LNCaP clone FGC (cell line): ENCODE results near the gene C17orf75.
"Not testable (repeated sequence)": the region's sequence is repeated elsewhere in the genome, so short reads cannot be mapped to it uniquely, and the experiment has no call there.

Experiments
- DNase-seq: peaks from one replicate; pipeline ENCODE4 v3.0.0-alpha.2; 2011; ENCODE audit warnings: low read depth
- H3K4me3 ChIP-seq: 2 replicates; pipeline ENCODE4 v1.5.1; 2011; ENCODE audit warnings: mild to moderate bottlenecking, low read depth, low read length, control low read depth
- TF ChIP-seq, protein P1 (sequence below): IDR thresholded peaks from 2 replicates; pipeline ENCODE4 v1.5.1; 2012; ENCODE audit warnings: mild to moderate bottlenecking; ENCODE audit not compliant: control insufficient read depth, insufficient read depth; ENCODE audit errors: extremely low read depth

Gene C17orf75

DNA sequence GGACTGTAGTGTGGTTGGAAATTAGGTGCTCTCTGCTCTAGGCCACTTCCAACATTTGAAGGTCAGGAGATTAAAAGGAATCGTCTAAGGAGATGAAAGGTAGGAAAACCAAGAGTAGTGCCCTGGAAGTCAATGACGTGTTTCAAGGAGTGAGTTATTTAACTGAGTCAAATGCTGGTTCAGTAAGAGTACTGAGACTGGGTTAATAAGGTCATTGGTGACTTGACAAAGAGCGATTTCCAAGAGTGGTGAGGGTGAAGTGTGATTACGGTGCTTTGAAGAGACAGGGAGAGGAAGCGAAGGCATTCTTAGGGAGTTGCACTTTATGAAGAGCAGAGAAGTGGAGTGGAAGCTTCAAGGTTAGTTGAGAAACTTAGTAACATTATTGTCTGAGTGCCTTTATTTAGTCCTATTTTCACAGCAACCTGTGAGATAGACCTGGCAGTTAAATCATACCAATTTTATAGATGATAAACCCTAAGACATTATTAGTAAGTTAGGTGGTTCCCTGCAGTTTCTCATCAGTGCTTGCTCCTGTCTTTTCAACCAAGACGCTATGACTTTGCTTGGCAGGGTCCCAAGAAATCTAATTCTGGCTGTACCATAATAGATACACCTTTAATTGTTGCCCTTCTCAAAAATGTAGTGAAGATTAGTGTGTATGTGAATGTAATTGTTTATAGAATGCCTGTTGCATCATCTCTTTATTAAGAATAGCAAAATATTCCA, 13.8 kb upstream of the C17orf75 start:
- H3K4me3 ChIP-seq, result no peak overlapping the region
- TF ChIP-seq, protein P1, sequence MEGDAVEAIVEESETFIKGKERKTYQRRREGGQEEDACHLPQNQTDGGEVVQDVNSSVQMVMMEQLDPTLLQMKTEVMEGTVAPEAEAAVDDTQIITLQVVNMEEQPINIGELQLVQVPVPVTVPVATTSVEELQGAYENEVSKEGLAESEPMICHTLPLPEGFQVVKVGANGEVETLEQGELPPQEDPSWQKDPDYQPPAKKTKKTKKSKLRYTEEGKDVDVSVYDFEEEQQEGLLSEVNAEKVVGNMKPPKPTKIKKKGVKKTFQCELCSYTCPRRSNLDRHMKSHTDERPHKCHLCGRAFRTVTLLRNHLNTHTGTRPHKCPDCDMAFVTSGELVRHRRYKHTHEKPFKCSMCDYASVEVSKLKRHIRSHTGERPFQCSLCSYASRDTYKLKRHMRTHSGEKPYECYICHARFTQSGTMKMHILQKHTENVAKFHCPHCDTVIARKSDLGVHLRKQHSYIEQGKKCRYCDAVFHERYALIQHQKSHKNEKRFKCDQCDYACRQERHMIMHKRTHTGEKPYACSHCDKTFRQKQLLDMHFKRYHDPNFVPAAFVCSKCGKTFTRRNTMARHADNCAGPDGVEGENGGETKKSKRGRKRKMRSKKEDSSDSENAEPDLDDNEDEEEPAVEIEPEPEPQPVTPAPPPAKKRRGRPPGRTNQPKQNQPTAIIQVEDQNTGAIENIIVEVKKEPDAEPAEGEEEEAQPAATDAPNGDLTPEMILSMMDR, result no peak
- DNase-seq, result no peak

DNA sequence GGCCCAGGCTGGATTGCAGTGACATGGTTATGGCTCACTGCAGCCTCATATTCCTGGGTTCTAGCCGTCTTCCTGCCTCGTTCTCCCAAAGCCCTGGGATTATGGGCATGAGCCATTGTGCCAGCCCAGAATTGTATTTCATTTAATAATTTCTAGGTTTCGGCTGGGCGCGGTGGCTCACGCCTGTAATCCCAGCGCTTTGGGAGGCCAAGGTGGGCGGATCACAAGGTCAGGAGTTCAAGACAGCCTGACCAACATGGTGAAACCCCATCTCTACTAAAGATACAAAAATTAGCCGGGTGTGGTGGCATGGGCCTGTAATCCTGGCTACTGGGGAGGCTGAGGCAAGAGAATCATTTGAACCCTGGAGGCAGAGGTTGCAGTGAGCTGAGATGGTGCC, 10.8 kb upstream of the C17orf75 start:
- H3K4me3 ChIP-seq, result peak overlapping the region; percentile 99
- not testable (repeated sequence) for DNase-seq

DNA sequence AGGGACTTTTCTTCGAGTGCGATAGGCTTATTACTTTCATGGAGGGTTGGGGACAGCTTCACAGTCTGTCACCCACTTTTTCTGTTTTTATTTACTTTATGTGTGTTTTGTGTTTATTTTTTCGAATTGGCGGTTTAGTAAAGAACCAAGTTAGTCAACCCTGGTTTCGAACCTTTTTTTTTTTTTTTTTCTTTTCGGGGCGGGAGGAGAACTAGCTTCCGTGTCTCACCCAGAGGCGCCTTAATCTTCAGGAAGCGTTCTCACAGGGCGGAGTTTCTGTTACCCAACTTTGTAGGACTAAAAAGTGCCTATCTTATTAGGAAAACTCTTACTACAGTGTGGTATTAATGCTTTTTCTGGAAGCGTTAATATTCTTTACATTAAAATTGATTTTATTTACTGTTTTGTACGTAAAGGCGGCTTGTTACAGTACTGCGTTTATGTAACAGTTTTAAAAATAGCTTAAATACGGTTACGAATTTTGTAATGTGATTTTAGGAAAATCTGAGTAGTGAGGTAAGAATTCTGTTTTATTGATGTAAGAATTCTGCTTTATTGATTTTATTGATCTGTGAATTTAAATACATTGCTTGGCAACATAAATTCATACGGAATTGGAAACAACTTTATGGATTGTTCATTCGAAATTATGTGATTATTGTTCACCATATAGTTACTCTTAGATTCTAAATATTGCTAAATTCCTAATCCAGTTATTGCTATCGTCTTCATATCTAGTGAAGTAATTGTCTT, 8.9 kb upstream of the C17orf75 start:
- TF ChIP-seq, protein P1, result no peak
- DNase-seq, result peak; percentile 33
- peak overlapping the region; percentile 99 for H3K4me3 ChIP-seq

GRCh38 chr17:32349854-32350665, 8.1 kb upstream of the C17orf75 start, which contains the start of gene ZNF207:
Gene ZNF207, plus strand, starts transcription at chr17:32350157. Its CDS starts 129 bp downstream, at chr17:32350286.
- peak; percentile 90 for DNase-seq
- peak within 1 kb of the TSS; percentile 99 for H3K4me3 ChIP-seq
- TF ChIP-seq, protein P1, result no peak

DNA sequence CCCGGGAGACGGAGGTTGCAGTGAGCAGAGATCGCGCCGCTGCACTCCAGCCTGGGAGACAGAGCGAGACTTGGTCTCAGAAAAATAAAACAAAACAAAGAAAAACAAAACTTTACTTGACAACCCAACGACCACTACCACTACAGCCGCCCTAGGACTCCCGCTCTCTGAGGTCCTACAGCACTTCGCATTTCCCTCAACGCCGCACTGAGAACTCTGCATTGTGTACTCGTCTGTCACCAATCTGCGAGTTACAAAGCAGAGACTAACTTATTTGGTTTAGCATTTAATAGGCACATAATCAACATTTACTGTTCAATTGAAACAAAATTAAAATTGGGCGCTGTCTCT, 7.5 kb upstream of the C17orf75 start:
- H3K4me3 ChIP-seq, result peak overlapping the region; percentile 99
- DNase-seq, result no peak
- TF ChIP-seq, protein P1, result no peak

DNA sequence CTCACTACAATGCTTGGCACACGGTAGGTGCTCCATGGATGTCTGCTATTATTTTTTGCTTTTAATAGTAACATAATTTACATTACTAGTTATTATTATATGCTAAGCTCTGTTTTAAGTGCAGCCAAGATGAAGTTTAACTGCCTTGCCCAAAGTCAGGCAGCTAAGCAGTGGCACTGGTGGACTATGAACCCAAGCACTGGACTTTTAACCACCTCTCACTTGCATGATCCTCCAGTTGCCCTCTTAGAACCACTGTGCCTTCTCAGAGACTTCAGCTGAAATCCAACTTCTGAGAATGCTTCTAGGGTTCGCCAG, 6.5 kb upstream of the C17orf75 start:
- peak overlapping the region; percentile 99; the same call in 1 of the 2 replicates for H3K4me3 ChIP-seq
- DNase-seq, result no peak
- TF ChIP-seq, protein P1, result no peak
